NCI-H187 (cell line): Measurements from ENCODE around the gene CHCT1.
A peak's percentile ranks its signal among the peaks of the same experiment; 100 is the strongest.
"Not testable (repeated sequence)": the region's sequence is repeated elsewhere in the genome, so short reads cannot be mapped to it uniquely, and the experiment has no call there.

ENCODE experiments used
- DNase-seq, 2 experiments: peaks; one replicate each; lab custom pipeline; 2025; lab: John Stamatoyannopoulos, UW

Gene CHCT1

GRCh38 chr17:60398227-60398959 is 23.9 kb upstream of the CHCT1 start:
- DNase-seq: no peak

GRCh38 chr17:60401819-60402218 is 20.5 kb upstream of the CHCT1 start:
- no peak for DNase-seq

- DNase-seq: no peak
Measured at GRCh38 chr17:60403523-60403810, 18.8 kb upstream of the CHCT1 start.

- no peak for DNase-seq
Measured at GRCh38 chr17:60403962-60404361, 18.3 kb upstream of the CHCT1 start.

GRCh38 chr17:60406887-60407286 is 15.4 kb upstream of the CHCT1 start:
- no peak for DNase-seq

- DNase-seq: no peak
Measured at GRCh38 chr17:60410001-60410400, 12.3 kb upstream of the CHCT1 start.

- DNase-seq: no peak
Measured at GRCh38 chr17:60412701-60413100, 9.6 kb upstream of the CHCT1 start.

- DNase-seq: no peak
Measured at GRCh38 chr17:60415146-60415545, 7.1 kb upstream of the CHCT1 start.

- no peak for DNase-seq
Measured at GRCh38 chr17:60416368-60416925, 5.8 kb upstream of the CHCT1 start.

- not testable (repeated sequence) for DNase-seq
Measured at GRCh38 chr17:60419003-60419402, 3.3 kb upstream of the CHCT1 start.

GRCh38 chr17:60419875-60420274 is 2.4 kb upstream of the CHCT1 start:
- DNase-seq: not testable (repeated sequence)

- no peak for DNase-seq
Measured at GRCh38 chr17:60421273-60422161, 772 bp upstream of the CHCT1 start.

GRCh38 chr17:60423865-60424264 is 1.6 kb downstream of the CHCT1 start:
- DNase-seq: no peak

GRCh38 chr17:60425626-60426025 is 3.3 kb downstream of the CHCT1 start:
- DNase-seq: no peak

GRCh38 chr17:60426596-60426995 is 4.3 kb downstream of the CHCT1 start:
- no peak for DNase-seq

GRCh38 chr17:60428491-60428890 is 6.2 kb downstream of the CHCT1 start:
- not testable (repeated sequence) for DNase-seq

GRCh38 chr17:60430561-60430960 is 8.3 kb downstream of the CHCT1 start:
- DNase-seq: not testable (repeated sequence)

GRCh38 chr17:60433021-60433997 is 11.0 kb downstream of the CHCT1 start:
- DNase-seq: not testable (repeated sequence)

- DNase-seq: peak in 1 of 2 experiments; percentile 46
Measured at GRCh38 chr17:60435244-60436167, 13.2 kb downstream of the CHCT1 start.

- DNase-seq: no peak
Measured at GRCh38 chr17:60436676-60437075, 14.4 kb downstream of the CHCT1 start.

- no peak for DNase-seq
Measured at GRCh38 chr17:60439501-60439900, 17.2 kb downstream of the CHCT1 start.
